Kidney epithelial cell (primary cell): ENCODE data around the gene COX4I2. TPM values are rescaled to one million over a fixed set of nuclear protein-coding genes. Genes with fewer than 3 reads are reported as not detected.
"Not testable (repeated sequence)": the region's sequence is repeated elsewhere in the genome, so short reads cannot be mapped to it uniquely, and the experiment has no call there.

Source experiments
- DNase-seq: peaks from one replicate; pipeline ENCODE4 v3.0.0-alpha.2; 2010; ENCODE audit warnings: low read depth
- H3K27me3 ChIP-seq: 2 replicates; pipeline ENCODE4 v1.6.0; 2011; ENCODE audit warnings: low read length; ENCODE audit not compliant: control insufficient read depth, insufficient read depth
- H3K36me3 ChIP-seq: 2 replicates; pipeline ENCODE4 v1.5.1; 2011; ENCODE audit warnings: low read length; ENCODE audit not compliant: control insufficient read depth, insufficient read depth
- H3K4me3 ChIP-seq: 2 replicates; pipeline ENCODE4 v1.5.1; 2011; ENCODE audit warnings: low read depth, mild to moderate bottlenecking, control low read depth, low read length
- CTCF ChIP-seq: IDR thresholded peaks from 2 replicates; pipeline ENCODE4 v1.5.1; 2011; ENCODE audit warnings: mild to moderate bottlenecking, moderate library complexity, low read length, control low read depth, inconsistent platforms; ENCODE audit not compliant: insufficient read depth, poor library complexity, severe bottlenecking
- total RNA-seq: library from RNA; depleted of rRNA; stranded (reverse); fragments of >200 nt; gene quantifications from 2 replicates; pipeline ENCODE4 v1.2.3, GENCODE V29; 2015

COX4I2 gene
- total RNA-seq, 1 donor from 2014 or later: 0.25 TPM

- Histone ChIP-seq H3K4me3 (no peak overlapping the region), H3K27me3 (no peaks in the 10 kb centered on the region), H3K36me3 (no peaks in the 10 kb centered on the region)
- TF ChIP-seq CTCF: no peak
- DNase-seq: no peak
These were observed 42.4 kb upstream of the COX4I2 start for GRCh38 chr20:31595380-31595653.

GRCh38 chr20:31595654-31596411 is 41.9 kb upstream of the COX4I2 start:
- no peak for DNase-seq
- no peaks in the 10 kb centered on the region for H3K36me3 ChIP-seq
- no peaks in the 10 kb centered on the region for H3K27me3 ChIP-seq
- no peak overlapping the region for H3K4me3 ChIP-seq
- no peak for TF ChIP-seq CTCF

- H3K36me3 ChIP-seq, H3K27me3 ChIP-seq, H3K4me3 ChIP-seq, DNase-seq: not testable (repeated sequence)
These were observed 41.3 kb upstream of the COX4I2 start for GRCh38 chr20:31596412-31596715.

- no peak for TF ChIP-seq CTCF
- H3K36me3 ChIP-seq: no peaks in the 10 kb centered on the region
- no peaks in the 10 kb centered on the region for H3K27me3 ChIP-seq
- DNase-seq: no peak
- no peak overlapping the region for H3K4me3 ChIP-seq
These were observed 40.8 kb upstream of the COX4I2 start for GRCh38 chr20:31596831-31597480.

- Histone ChIP-seq H3K36me3 (no peaks in the 10 kb centered on the region), H3K4me3 (no peak overlapping the region), H3K27me3 (no peaks in the 10 kb centered on the region)
- no peak for TF ChIP-seq CTCF
- no peak for DNase-seq
These were observed 40.2 kb upstream of the COX4I2 start for GRCh38 chr20:31597481-31597855.

GRCh38 chr20:31602431-31602778 is 35.3 kb upstream of the COX4I2 start:
- Histone ChIP-seq H3K27me3 (no peaks in the 10 kb centered on the region), H3K36me3 (no peaks in the 10 kb centered on the region), H3K4me3 (no peak overlapping the region)
- DNase-seq: no peak
- no peak for TF ChIP-seq CTCF
